H7 (cell line): ENCODE results near the gene STXBP1. TPM values are rescaled to one million over a fixed set of nuclear protein-coding genes. Genes with fewer than 3 reads are reported as not detected.
"Not testable (repeated sequence)": the region's sequence is repeated elsewhere in the genome, so short reads cannot be mapped to it uniquely, and the experiment has no call there.

Experiments used
- DNase-seq: peaks from one replicate; pipeline ENCODE4 v3.0.0; 2012
- H3K27me3 ChIP-seq: 2 replicates; pipeline ENCODE4 v1.6.0; 2011; ENCODE audit warnings: mild to moderate bottlenecking, low read length; ENCODE audit not compliant: control insufficient read depth, insufficient read depth
- H3K36me3 ChIP-seq: replicated peaks from 2 replicates; pipeline ENCODE4 v1.5.1; 2011; ENCODE audit warnings: low read length; ENCODE audit not compliant: control insufficient read depth, insufficient read depth
- H3K4me3 ChIP-seq: 2 replicates; pipeline ENCODE4 v1.5.1; 2011; ENCODE audit warnings: low read depth, mild to moderate bottlenecking, control low read depth, low read length, moderate library complexity; ENCODE audit not compliant: insufficient read depth
- total RNA-seq: library from RNA; depleted of rRNA; stranded (reverse); fragments of >200 nt; shearing (Covaris generic); gene quantifications from 2 replicates; pipeline ENCODE4 v1.2.3, GENCODE V29; 2014

STXBP1 gene
- total RNA-seq, 1 experiment from 2014 or later, result 5.9 TPM

GRCh38 chr9:127587966-127588365, 24.1 kb upstream of the STXBP1 start:
- Histone ChIP-seq H3K27me3 (no peaks in the 10 kb centered on the region), H3K4me3 (no peak overlapping the region), H3K36me3 (no peaks in the 10 kb centered on the region)
- no peak for DNase-seq

- Histone ChIP-seq H3K36me3 (no peaks in the 10 kb centered on the region), H3K4me3 (no peak overlapping the region), H3K27me3 (no peaks in the 10 kb centered on the region)
- DNase-seq, result peak; percentile 71
Measured at GRCh38 chr9:127588740-127589506, 23.2 kb upstream of the STXBP1 start.

- Histone ChIP-seq H3K4me3 (no peak overlapping the region), H3K27me3 (no peaks in the 10 kb centered on the region), H3K36me3 (no peaks in the 10 kb centered on the region)
- DNase-seq, result peak; percentile 84
Measured at GRCh38 chr9:127589955-127590370, 22.1 kb upstream of the STXBP1 start.

GRCh38 chr9:127595611-127596010, 16.5 kb upstream of the STXBP1 start:
- Histone ChIP-seq H3K36me3 (no peaks in the 10 kb centered on the region), H3K27me3 (no peaks in the 10 kb centered on the region), H3K4me3 (no peak overlapping the region)
- DNase-seq, result no peak

GRCh38 chr9:127598839-127599549, 13.1 kb upstream of the STXBP1 start:
- no peaks in the 10 kb centered on the region for H3K36me3 ChIP-seq
- H3K27me3 ChIP-seq, result no peaks in the 10 kb centered on the region
- no peak for DNase-seq
- no peak overlapping the region for H3K4me3 ChIP-seq

- no peak for DNase-seq
- Histone ChIP-seq H3K4me3 (no peak overlapping the region), H3K27me3 (no peaks in the 10 kb centered on the region), H3K36me3 (no peaks in the 10 kb centered on the region)
Measured at GRCh38 chr9:127599550-127599891, 12.6 kb upstream of the STXBP1 start.

GRCh38 chr9:127603226-127603625, 8.9 kb upstream of the STXBP1 start:
- no peak for DNase-seq
- H3K36me3 ChIP-seq, result no peaks in the 10 kb centered on the region
- H3K4me3 ChIP-seq, result no peak overlapping the region
- no peaks in the 10 kb centered on the region for H3K27me3 ChIP-seq

- no peak for DNase-seq
- Histone ChIP-seq H3K27me3 (peaks cover 17% of the 10 kb centered on the region), H3K4me3 (no peak overlapping the region), H3K36me3 (no peaks in the 10 kb centered on the region)
Measured at GRCh38 chr9:127606043-127606442, 6.0 kb upstream of the STXBP1 start.

GRCh38 chr9:127608104-127608966, 3.7 kb upstream of the STXBP1 start:
- DNase-seq, result peak; percentile 99
- Histone ChIP-seq H3K4me3 (peak overlapping the region; percentile 57), H3K36me3 (no peaks in the 10 kb centered on the region), H3K27me3 (peaks cover 27% of the 10 kb centered on the region)

GRCh38 chr9:127611603-127611898, 526 bp upstream of the STXBP1 start:
- peaks cover 32% of the 10 kb centered on the region for H3K27me3 ChIP-seq
- no peak for DNase-seq
- H3K36me3 ChIP-seq, result no peaks in the 10 kb centered on the region

GRCh38 chr9:127612939-127613582, 984 bp downstream of the STXBP1 start:
- peak; percentile 84 for DNase-seq
- H3K36me3 ChIP-seq, result no peaks in the 10 kb centered on the region
- H3K27me3 ChIP-seq, result peaks cover 32% of the 10 kb centered on the region
- peak overlapping the region; percentile 83 for H3K4me3 ChIP-seq

More at GRCh38 chr9:127611603-127611898, 526 bp upstream of the STXBP1 start:
- peak overlapping the region; percentile 51 for H3K4me3 ChIP-seq

GRCh38 chr9:127613583-127613954, 1.5 kb downstream of the STXBP1 start:
- H3K27me3 ChIP-seq, result peaks cover 31% of the 10 kb centered on the region
- no peaks in the 10 kb centered on the region for H3K36me3 ChIP-seq
- DNase-seq, result no peak
- peak overlapping the region; percentile 83 for H3K4me3 ChIP-seq

- DNase-seq, result no peak
- Histone ChIP-seq H3K36me3 (no peaks in the 10 kb centered on the region), H3K27me3 (peaks cover 21% of the 10 kb centered on the region), H3K4me3 (no peak overlapping the region)
Measured at GRCh38 chr9:127614961-127615360, 2.9 kb downstream of the STXBP1 start.

GRCh38 chr9:127621339-127621970, 9.4 kb downstream of the STXBP1 start:
- not testable (repeated sequence) for H3K27me3 ChIP-seq, H3K4me3 ChIP-seq, DNase-seq, H3K36me3 ChIP-seq
